Upper lobe of left lung (tissue), 4 donors: Measurements from ENCODE around the gene ALKBH7.

Experiments
- EP300 ChIP-seq, 4 donors: sonication (generic); formaldehyde crosslinking; IDR thresholded peaks; one replicate each; pipeline ENCODE4 v1.5.1; 2017; ENCODE audit warnings: antibody characterized with exemption in 4 of 4, control low read depth in 2 of 4
- POLR2A ChIP-seq, 4 donors: fragments of 450-650 bp; IDR thresholded peaks; one replicate each; pipeline ENCODE4 v1.5.1; 2016 to 2017; ENCODE audit warnings: antibody characterized with exemption in 4 of 4, mild to moderate bottlenecking in 2 of 4
- TF ChIP-seq, protein P1 (sequence below), 6 experiments: fragments of 450-650 bp in 4 of 6; fragments of 200-600 bp in 2 of 6; sonication (generic) in 2 of 6; IDR thresholded peaks; one replicate each; pipeline ENCODE4 v1.5.1; 2016 to 2019; ENCODE audit warnings: antibody characterized with exemption in 6 of 6

DNA sequence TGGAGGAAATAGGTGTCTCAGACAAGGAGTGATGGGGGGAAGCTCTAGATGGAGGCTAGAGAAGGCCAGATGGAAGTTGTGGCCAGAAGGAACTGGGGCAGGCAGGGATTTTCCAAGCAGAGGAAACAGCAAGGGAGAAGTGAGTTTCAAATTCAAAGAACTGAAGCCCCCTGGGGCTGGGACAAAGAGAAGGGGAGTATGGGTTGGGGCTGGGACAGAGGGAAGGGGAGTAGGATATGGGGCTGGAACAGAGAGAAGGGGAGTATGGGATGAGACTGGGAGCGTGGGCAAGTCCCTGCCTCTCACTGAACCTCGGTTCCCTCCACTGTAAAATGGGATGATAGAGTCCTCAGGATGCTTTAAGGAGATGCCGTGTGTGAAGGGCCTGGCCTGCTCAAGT is 22.2 kb downstream of the ALKBH7 start:
- TF ChIP-seq, protein P1, sequence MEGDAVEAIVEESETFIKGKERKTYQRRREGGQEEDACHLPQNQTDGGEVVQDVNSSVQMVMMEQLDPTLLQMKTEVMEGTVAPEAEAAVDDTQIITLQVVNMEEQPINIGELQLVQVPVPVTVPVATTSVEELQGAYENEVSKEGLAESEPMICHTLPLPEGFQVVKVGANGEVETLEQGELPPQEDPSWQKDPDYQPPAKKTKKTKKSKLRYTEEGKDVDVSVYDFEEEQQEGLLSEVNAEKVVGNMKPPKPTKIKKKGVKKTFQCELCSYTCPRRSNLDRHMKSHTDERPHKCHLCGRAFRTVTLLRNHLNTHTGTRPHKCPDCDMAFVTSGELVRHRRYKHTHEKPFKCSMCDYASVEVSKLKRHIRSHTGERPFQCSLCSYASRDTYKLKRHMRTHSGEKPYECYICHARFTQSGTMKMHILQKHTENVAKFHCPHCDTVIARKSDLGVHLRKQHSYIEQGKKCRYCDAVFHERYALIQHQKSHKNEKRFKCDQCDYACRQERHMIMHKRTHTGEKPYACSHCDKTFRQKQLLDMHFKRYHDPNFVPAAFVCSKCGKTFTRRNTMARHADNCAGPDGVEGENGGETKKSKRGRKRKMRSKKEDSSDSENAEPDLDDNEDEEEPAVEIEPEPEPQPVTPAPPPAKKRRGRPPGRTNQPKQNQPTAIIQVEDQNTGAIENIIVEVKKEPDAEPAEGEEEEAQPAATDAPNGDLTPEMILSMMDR (IDR thresholded peaks at IDR 0.05), result no peak
- TF ChIP-seq EP300 (IDR thresholded peaks at IDR 0.05), result no peak
- no peak for TF ChIP-seq POLR2A (IDR thresholded peaks at IDR 0.05)
